Vagina (tissue), 2 donors: ENCODE results near the gene CENPQ.

Source experiments
- POLR2A ChIP-seq, 2 donors: fragments of 450-650 bp; IDR thresholded peaks; one replicate each; pipeline ENCODE4 v1.6.1; 2017; ENCODE audit warnings: antibody characterized with exemption in 2 of 2, mild to moderate bottlenecking in 2 of 2, moderate library complexity in 2 of 2
- TF ChIP-seq, protein P1 (sequence below), 3 experiments: fragments of 450-650 bp in 2 of 3; fragments of 200-600 bp in 1 of 3; sonication (generic) in 1 of 3; IDR thresholded peaks; one replicate each; pipeline ENCODE4 v1.5.1; 2017 to 2019; ENCODE audit warnings: antibody characterized with exemption in 3 of 3, mild to moderate bottlenecking in 2 of 3, moderate library complexity in 2 of 3

GRCh38 chr6:49430187-49430586 lies 33.0 kb upstream of the CENPQ start:
- TF ChIP-seq, protein P1, sequence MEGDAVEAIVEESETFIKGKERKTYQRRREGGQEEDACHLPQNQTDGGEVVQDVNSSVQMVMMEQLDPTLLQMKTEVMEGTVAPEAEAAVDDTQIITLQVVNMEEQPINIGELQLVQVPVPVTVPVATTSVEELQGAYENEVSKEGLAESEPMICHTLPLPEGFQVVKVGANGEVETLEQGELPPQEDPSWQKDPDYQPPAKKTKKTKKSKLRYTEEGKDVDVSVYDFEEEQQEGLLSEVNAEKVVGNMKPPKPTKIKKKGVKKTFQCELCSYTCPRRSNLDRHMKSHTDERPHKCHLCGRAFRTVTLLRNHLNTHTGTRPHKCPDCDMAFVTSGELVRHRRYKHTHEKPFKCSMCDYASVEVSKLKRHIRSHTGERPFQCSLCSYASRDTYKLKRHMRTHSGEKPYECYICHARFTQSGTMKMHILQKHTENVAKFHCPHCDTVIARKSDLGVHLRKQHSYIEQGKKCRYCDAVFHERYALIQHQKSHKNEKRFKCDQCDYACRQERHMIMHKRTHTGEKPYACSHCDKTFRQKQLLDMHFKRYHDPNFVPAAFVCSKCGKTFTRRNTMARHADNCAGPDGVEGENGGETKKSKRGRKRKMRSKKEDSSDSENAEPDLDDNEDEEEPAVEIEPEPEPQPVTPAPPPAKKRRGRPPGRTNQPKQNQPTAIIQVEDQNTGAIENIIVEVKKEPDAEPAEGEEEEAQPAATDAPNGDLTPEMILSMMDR (IDR thresholded peaks at IDR 0.05) = no peak
- no peak for TF ChIP-seq POLR2A (IDR thresholded peaks at IDR 0.05)
